CD4-positive, alpha-beta T cell treated with Interleukin-4 for 4 hours (primary cell): Measurements from ENCODE around the gene ASCC3.
"Not testable (repeated sequence)": the region's sequence is repeated elsewhere in the genome, so short reads cannot be mapped to it uniquely, and the experiment has no call there.

Experiments used
- DNase-seq: peaks from one replicate; pipeline ENCODE4 v3.0.0-alpha.2; 2020

ASCC3 gene

GRCh38 chr6:100886076-100886475, 4.9 kb upstream of the ASCC3 start:
- DNase-seq: no peak

DNA sequence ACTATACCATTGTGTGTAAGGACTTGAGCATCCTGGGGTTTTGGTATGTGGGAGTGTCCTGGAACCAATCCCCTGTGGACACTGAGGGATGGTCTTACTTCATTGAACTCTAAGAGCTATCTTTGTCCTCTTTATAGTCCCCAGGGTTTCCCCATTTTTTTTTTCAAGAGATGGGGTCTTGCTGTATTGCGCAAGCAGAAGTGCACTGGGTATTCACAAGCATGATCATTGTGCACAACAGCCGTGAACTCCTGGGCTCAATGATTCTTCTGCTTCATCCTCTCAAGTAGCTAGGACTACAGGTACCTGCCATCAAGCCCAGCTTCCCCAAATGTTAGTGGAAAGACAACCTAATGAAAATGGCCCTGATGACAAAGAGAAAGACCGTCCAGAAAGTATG, 2.2 kb upstream of the ASCC3 start:
- no peak for DNase-seq

GRCh38 chr6:100881707-100882040, 545 bp upstream of the ASCC3 start:
- no peak for DNase-seq

- DNase-seq: no peak
Observed at GRCh38 chr6:100880149-100880852, 828 bp downstream of the ASCC3 start.

DNA sequence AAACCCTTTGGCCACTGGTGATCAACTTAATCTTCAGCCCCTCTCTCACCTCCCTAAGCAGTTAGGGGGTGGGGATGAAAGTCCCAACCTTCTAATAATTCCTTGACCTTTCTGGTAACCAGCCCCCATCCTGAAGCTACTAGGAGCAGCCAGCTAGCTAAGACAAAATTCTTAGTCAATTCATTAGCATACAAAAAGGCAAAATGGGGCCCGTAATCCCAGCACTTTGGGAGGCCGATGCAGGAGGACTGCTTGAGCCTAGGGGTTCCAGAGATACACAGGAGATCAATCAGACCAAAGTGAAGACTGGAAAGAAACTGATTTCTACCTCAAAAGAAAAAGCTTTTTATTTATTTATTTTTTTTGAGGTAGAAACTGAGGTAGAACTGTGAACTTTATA, 1.8 kb downstream of the ASCC3 start:
- no peak for DNase-seq

GRCh38 chr6:100877851-100878250, 3.3 kb downstream of the ASCC3 start:
- no peak for DNase-seq

- DNase-seq: no peak
Observed at GRCh38 chr6:100876251-100876650, 4.9 kb downstream of the ASCC3 start.

DNA sequence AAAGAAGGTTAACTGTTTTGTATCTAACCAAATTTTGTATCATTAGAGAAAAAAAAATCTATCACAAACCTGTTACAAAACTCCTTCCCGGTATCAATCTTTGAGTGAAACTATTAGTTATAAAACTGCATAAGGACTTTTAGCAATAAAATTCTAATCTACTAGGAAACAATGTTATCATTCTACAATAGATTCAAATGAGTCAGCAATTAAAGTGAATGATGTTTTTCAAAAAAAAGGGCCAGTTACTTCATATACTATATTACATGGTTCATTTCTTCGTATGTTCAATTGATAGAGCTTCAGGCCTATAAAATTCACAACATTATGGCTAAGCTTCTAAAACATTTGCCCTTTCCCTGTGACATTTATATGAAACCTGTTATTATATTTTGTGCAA, 15.6 kb downstream of the ASCC3 start:
- DNase-seq: no peak

DNA sequence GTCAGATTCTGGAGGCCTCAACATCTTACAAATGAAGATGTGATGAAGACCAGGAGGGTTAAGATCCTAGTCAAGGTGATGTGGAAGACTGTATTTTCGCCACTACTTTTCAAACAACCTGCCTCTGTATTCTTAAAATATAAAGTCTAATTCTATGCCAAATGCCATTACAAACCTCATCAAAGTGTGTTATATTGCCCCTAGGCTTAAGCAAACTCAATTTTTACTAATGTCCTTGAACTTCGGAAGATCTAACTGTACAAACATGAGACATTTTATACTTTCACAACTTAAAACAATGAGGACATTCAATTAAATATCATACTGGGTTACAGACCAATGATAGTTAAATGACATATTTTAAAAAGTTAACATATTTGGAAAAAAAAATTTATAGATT, 19.1 kb downstream of the ASCC3 start:
- no peak for DNase-seq

GRCh38 chr6:100856146-100856545, 25.0 kb downstream of the ASCC3 start:
- no peak for DNase-seq

DNA sequence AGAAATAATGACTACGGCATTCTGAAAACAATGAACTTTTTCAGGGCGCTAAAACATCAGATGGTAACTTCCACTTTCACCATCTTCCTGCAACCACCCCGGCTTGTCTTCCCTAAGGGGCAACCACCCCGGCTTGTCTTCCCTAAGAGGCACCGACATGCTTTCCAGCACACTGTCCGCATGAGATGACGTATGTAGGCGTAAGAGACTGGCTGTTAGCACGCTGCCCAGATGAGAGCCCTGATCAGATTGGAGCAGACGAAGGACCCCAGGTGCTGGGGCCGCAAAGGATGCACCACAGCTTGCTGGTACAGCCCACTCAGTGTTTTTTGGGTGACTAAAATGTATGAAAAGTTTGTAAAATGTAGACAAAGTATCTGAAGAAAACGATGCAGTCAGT, 29.3 kb downstream of the ASCC3 start:
- no peak for DNase-seq

GRCh38 chr6:100850174-100850573, 31.0 kb downstream of the ASCC3 start:
- DNase-seq: no peak

DNA sequence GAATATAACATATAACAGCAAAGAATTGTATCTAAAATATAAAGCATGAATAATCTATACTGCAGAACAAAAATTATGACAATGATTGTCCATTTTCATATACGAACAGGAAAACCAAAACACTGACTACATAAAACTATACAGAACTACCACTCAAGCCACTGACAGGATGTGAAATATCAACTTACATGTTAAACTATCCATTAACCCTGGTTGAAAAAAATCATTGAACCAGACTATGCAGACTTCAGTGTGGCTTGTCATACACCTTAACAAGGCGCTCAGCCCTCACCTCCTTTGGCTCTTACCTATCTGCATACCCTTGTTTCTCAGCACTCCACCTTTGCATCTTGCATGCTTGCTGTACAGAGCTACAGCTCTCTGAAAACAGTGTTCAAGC, 34.9 kb downstream of the ASCC3 start:
- no peak for DNase-seq

DNA sequence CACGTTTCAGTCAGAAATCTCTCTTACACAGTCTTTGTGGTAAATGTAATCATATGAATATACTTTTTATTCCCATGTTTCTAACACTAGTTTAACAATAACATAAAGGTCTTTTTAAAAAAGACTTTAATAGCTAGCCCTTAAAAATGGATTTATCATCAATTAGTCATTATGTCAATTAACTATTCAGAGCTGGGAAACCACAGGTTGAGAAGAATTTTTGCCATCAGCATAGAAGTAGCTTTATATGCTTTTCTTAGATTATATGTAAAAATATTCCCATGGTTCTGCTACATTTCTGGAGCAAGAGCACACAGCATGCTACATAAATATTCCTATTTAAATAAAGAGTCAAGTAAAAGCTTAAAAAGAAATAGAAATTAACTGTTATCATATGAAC, 35.5 kb downstream of the ASCC3 start:
- no peak for DNase-seq

- DNase-seq: no peak
Observed at GRCh38 chr6:100839419-100839818, 41.7 kb downstream of the ASCC3 start.

- no peak for DNase-seq
Observed at GRCh38 chr6:100838011-100838410, 43.1 kb downstream of the ASCC3 start.

GRCh38 chr6:100833972-100834574, 47.1 kb downstream of the ASCC3 start:
- no peak for DNase-seq

GRCh38 chr6:100829077-100829595, 52.0 kb downstream of the ASCC3 start:
- not testable (repeated sequence) for DNase-seq

DNA sequence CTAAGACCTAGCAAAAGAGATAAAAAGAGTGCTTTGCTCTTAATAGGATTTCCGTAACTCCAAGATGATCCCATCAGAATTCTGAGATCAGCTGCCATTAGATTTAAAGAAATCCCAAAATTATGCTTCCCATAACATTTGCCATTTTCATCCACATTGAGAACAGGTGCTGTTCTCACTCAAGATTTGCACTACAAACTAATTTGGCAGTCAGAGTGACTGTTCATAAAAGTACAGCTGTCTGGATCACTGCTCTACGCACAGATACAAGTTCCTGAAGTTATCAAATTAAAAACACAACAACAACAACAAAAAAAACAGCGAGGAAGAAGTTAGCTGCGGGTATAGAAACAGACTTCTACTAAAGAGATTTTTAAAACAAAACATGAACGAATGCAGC, 58.1 kb downstream of the ASCC3 start:
- no peak for DNase-seq

- no peak for DNase-seq
Observed at GRCh38 chr6:100818066-100818465, 63.1 kb downstream of the ASCC3 start.

- no peak for DNase-seq
Observed at GRCh38 chr6:100810015-100810414, 71.1 kb downstream of the ASCC3 start.

DNA sequence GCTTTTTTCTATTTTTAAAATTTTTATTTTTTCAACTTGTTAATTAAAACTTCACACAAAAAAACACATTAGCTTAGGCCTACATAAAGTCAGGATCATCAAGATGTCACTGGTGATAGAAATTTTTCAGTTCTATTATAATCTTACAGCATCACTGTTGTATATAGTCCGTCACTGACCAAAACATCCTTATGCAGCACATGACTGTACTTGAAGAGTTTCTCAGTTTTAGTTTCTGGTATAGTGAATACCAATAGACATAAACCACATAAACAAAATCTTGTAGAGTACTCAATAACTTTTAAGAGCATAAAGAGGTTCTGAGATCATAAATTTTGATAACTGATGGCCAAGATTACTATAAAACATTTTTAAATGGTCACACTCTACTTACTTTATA, 71.8 kb downstream of the ASCC3 start:
- no peak for DNase-seq

DNA sequence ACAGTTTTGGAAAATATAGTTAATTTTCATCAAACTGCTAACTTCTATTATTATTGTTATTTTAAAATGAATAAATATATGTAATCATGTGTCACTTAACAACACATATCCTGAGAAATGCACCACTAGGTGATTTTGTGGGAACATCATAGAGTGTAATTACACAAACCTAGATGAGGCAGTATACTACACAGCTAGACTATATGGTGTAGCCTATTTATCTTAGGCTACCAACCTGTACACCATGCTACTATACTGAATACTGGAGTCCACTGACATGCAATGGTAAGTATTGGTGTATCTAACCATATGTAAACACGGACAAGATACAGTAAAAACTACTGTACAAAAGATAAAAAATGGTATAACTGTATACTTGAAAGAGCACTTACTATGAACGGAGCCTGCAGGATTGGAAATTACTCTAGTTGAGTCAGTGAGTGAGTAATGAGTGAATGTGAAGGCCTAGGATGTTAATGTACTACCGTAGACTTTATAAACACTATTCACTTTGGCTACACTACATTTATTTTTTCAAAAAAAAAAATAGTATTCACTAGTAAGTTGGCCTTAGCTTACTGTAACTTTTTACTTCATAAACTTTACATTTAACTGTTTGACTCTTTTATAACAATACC, 72.4 kb downstream of the ASCC3 start:
- no peak for DNase-seq

- no peak for DNase-seq
Observed at GRCh38 chr6:100806296-100806695, 74.8 kb downstream of the ASCC3 start.
